A673 (cell line): ENCODE data around the gene MGA. TPM values are rescaled to one million over a fixed set of nuclear protein-coding genes. Genes with fewer than 3 reads are reported as not detected.

ENCODE experiments used
- Bru-seq: library from RNA; stranded (reverse); fragments of 400-500 nt; gene quantifications from one replicate; lab custom pipeline; 2021; lab: Mats Ljungman, UMichigan
- BruChase-seq, 2 experiments: library from RNA; stranded (reverse); fragments of 400-500 nt; gene quantifications; one replicate each; lab custom pipeline; 2021; lab: Mats Ljungman, UMichigan
- BruUV-seq: library from RNA; stranded (reverse); fragments of 400-500 nt; replicated peaks from 2 replicates; lab custom pipeline; 2021; lab: Mats Ljungman, UMichigan
- CTCF ChIA-PET: fragments of 300-600 bp; sonication (Branson Sonifier 250); formaldehyde crosslinking; loops from one replicate; lab custom pipeline; 2022; ENCODE audit warnings: antibody characterized with exemption; lab: Charles Lee
- POLR2A ChIA-PET: fragments of 300-600 bp; sonication (Branson Sonifier 250); formaldehyde crosslinking; loops from one replicate; lab custom pipeline; 2022; ENCODE audit warnings: antibody characterized with exemption; ENCODE audit not compliant: low non-redundant PET; lab: Charles Lee
- DNase-seq: peaks from one replicate; pipeline ENCODE4 v3.0.0-alpha.2; 2015; ENCODE audit warnings: low spot score
- H3K27ac ChIP-seq: fragments of 200-600 bp; sonication (generic); 2 replicates; pipeline ENCODE4 v1.5.1; 2016; ENCODE audit warnings: mixed run types, low read depth, mild to moderate bottlenecking, mixed read lengths, antibody characterized with exemption, low read length; ENCODE audit not compliant: poor library complexity, severe bottlenecking
- H3K27me3 ChIP-seq: fragments of 200-600 bp; sonication (generic); replicated peaks from 2 replicates; pipeline ENCODE4 v1.6.1; 2017; ENCODE audit warnings: mixed run types, low read depth, mild to moderate bottlenecking, mixed read lengths, antibody characterized with exemption, low read length; ENCODE audit not compliant: insufficient read depth, poor library complexity
- H3K36me3 ChIP-seq: fragments of 200-600 bp; sonication (generic); 2 replicates; pipeline ENCODE4 v1.6.1; 2016; ENCODE audit warnings: mixed run types, mild to moderate bottlenecking, mixed read lengths, antibody characterized with exemption, low read length; ENCODE audit not compliant: insufficient read depth, poor library complexity, severe bottlenecking
- H3K4me1 ChIP-seq: fragments of 200-600 bp; sonication (generic); 2 replicates; pipeline ENCODE4 v1.6.1; 2017; ENCODE audit warnings: mixed run types, mild to moderate bottlenecking, mixed read lengths, antibody characterized with exemption, low read length; ENCODE audit not compliant: insufficient read depth, poor library complexity, severe bottlenecking
- H3K4me3 ChIP-seq: fragments of 200-600 bp; sonication (generic); 2 replicates; pipeline ENCODE4 v1.5.1; 2016; ENCODE audit warnings: low read depth, mixed run types, mild to moderate bottlenecking, mixed read lengths, low read length; ENCODE audit not compliant: poor library complexity, severe bottlenecking
- H3K9me3 ChIP-seq: fragments of 200-600 bp; sonication (generic); 2 replicates; pipeline ENCODE4 v1.6.1; 2016; ENCODE audit warnings: mixed run types, low read depth, mild to moderate bottlenecking, mixed read lengths, antibody characterized with exemption, low read length; ENCODE audit not compliant: poor library complexity, severe bottlenecking
- CTCF ChIP-seq: fragments of 300-800, 200-600 bp; sonication (generic); conservative IDR thresholded peaks from 2 replicates; pipeline ENCODE4 v1.5.1; 2017; ENCODE audit warnings: low read depth, mild to moderate bottlenecking, antibody characterized with exemption, low read length, moderate library complexity, mixed read lengths
- EZH2 ChIP-seq: fragments of 200-600 bp; sonication (generic); IDR thresholded peaks from 2 replicates; pipeline ENCODE4 v1.6.1; 2017; ENCODE audit warnings: borderline replicate concordance, low read depth, mild to moderate bottlenecking, mixed read lengths, antibody characterized with exemption, low read length; ENCODE audit not compliant: poor library complexity, severe bottlenecking
- intact Hi-C: fragments of 100-400 bp; cut with micrococcal nuclease; formaldehyde crosslinking; loops from one replicate; pipeline ENCODE4 v1.10.0; 2022; ENCODE audit not compliant: unreplicated experiment
- long read RNA-seq: library from polyadenylated mRNA; stranded (forward); transcript quantifications from one replicate; pipeline ENCODE4 v2.0.0, GENCODE V29; 2022
- total RNA-seq: library from RNA; stranded (reverse); gene quantifications from 2 replicates; pipeline ENCODE4 v1.2.3, GENCODE V29; 2021

Gene MGA
- total RNA-seq = 42.1 and 49.3 TPM in 2 replicates
- percentile 83 among the genes with signal in this experiment for Bru-seq, nascent RNA
- percentile 84 among the genes with signal in this experiment for BruChase-seq, experiment 1, labeled RNA remaining after a 2-hour chase
- percentile 84 among the genes with signal in this experiment for BruChase-seq, experiment 2, labeled RNA remaining after a 6-hour chase
- long read RNA-seq, partial matches to known transcripts = 2 of 7 reads
- long read RNA-seq, other reads (novel, unspliced or antisense) = 5 of 7 reads

GRCh38 chr15:41660235-41661077, at the start of gene MGA:
Gene MGA (plus strand): TSS chr15:41660405.
- intact Hi-C loops = no loop called here
- H3K27ac ChIP-seq = peak within 1 kb of the TSS; percentile 56
- CTCF ChIA-PET = no interaction called here
- H3K36me3 ChIP-seq = no peaks in the 10 kb centered on the region
- no peaks in the 10 kb centered on the region for H3K9me3 ChIP-seq
- peaks cover 11% of the 10 kb centered on the region for H3K4me1 ChIP-seq
- DNase-seq = peak; percentile 95
- no peaks in the 10 kb centered on the region for H3K27me3 ChIP-seq
- H3K4me3 ChIP-seq = peak within 1 kb of the TSS; percentile 45
- TSS peak; percentile 32 for BruUV-seq
- POLR2A ChIA-PET = interaction anchor here (0.7 kb wide), 1 partner anchor 39 kb away, joined by 3 read pairs; no protein-coding TSS in a partner anchor
- TF ChIP-seq EZH2 = no peak
- peak; percentile 36 for TF ChIP-seq CTCF

- DNase-seq = no peak
- H3K27me3 ChIP-seq = no peaks in the 10 kb centered on the region
- peaks cover 10% of the 10 kb centered on the region for H3K4me1 ChIP-seq
- H3K9me3 ChIP-seq = no peaks in the 10 kb centered on the region
- peak overlapping the region; percentile 80 for H3K27ac ChIP-seq
- BruUV-seq = TSS peak; percentile 58
- peak overlapping the region; percentile 51 for H3K4me3 ChIP-seq
- no peaks in the 10 kb centered on the region for H3K36me3 ChIP-seq
- intact Hi-C loops = no loop called here
- ChIA-PET CTCF (no interaction called here), POLR2A (interaction anchor here (0.5 to 0.7 kb wide), 2 partner anchors 40 to 516 kb away, joined by 3 to 4 read pairs; no protein-coding TSS in a partner anchor)
- no peak for TF ChIP-seq CTCF
- TF ChIP-seq EZH2 = no peak
These were observed 39.5 kb upstream of the MGA start for GRCh38 chr15:41620536-41621199.
